HepG2 (cell line): ENCODE measurements around the gene MTR. TPM values are rescaled to one million over a fixed set of nuclear protein-coding genes. Genes with fewer than 3 reads are reported as not detected.

Experiments
- ATAC-seq: fragments of 200-7000 bp; cut with Tn5 transposase; 3 replicates; pipeline ENCODE4 v1.9.1; 2020; ENCODE audit warnings: mild to moderate bottlenecking, moderate library complexity
- BruUV-seq: library from RNA; stranded (reverse); fragments of 400-500 nt; replicated peaks from 2 replicates; lab custom pipeline; 2021; lab: Mats Ljungman, UMichigan
- CTCF ChIA-PET: fragments of 300-600 bp; formaldehyde crosslinking; extraction: SDS; loops from one replicate; lab custom pipeline; 2021; ENCODE audit warnings: low total read pairs, inconsistent platforms, low intra/inter-chr PET ratio; lab: Yijun Ruan, JAX
- POLR2A ChIA-PET: fragments of 350-600 bp; sonication (Branson Sonifier 250); formaldehyde crosslinking; loops from one replicate; lab custom pipeline; 2020; ENCODE audit warnings: antibody characterized with exemption, inconsistent platforms; lab: Yijun Ruan, JAX
- DNase-seq: peaks from one replicate; pipeline ENCODE4 v3.0.0-alpha.2; 2015; ENCODE audit warnings: low spot score
- FAIRE-seq: peaks from 3 replicates; lab custom pipeline; 2011; peaks lifted over from hg19 to GRCh38; lab: Jason Lieb, UNC
- H2AFZ ChIP-seq: one replicate; pipeline ENCODE4 v1.6.1; 2011; ENCODE audit warnings: low read length, inconsistent platforms
- H3K27ac ChIP-seq: fragments of 300-600 bp; 3 replicates; pipeline ENCODE4 v1.8.0; 2011; ENCODE audit warnings: mixed run types, mild to moderate bottlenecking, mixed read lengths, low read length, inconsistent platforms; ENCODE audit not compliant: insufficient read depth; ENCODE audit errors: extremely low read length
- H3K27me3 ChIP-seq, 2 experiments: fragments of 200-600 bp in 1 of 2; 2 replicates in 1 of 2; 3 replicates in 1 of 2; pipeline versions ENCODE4 v1.6.0 to v1.8.0; 2011; ENCODE audit warnings: low read length in 2 of 2, mild to moderate bottlenecking in 2 of 2, moderate library complexity in 2 of 2, inconsistent platforms in 1 of 2; ENCODE audit not compliant: insufficient read depth in 2 of 2, control insufficient read depth in 1 of 2
- H3K36me3 ChIP-seq, 2 experiments: fragments of 200-600 bp in 1 of 2; replicated peaks in 1 of 2; 2 replicates in 1 of 2; 3 replicates in 1 of 2; pipeline versions ENCODE4 v1.5.1 to v1.8.0; 2011; ENCODE audit warnings: low read length in 2 of 2, inconsistent platforms in 1 of 2; ENCODE audit not compliant: insufficient read depth in 2 of 2, control insufficient read depth in 1 of 2
- H3K4me1 ChIP-seq: 2 replicates; pipeline ENCODE4 v1.5.1; 2012; ENCODE audit warnings: low read length, inconsistent platforms; ENCODE audit not compliant: insufficient read depth
- H3K4me2 ChIP-seq: 2 replicates; pipeline ENCODE4 v1.6.0; 2011; ENCODE audit warnings: low read depth, low read length, inconsistent platforms
- H3K4me3 ChIP-seq, 3 experiments: fragments of 200-600 bp in 1 of 3; sonication (generic), shearing (Covaris generic) in 1 of 3; replicated peaks in 1 of 3; 2 replicates each; pipeline ENCODE4 v1.5.1; 2011 to 2016; ENCODE audit warnings: low read length in 3 of 3, inconsistent platforms in 2 of 3, low read depth in 2 of 3, mild to moderate bottlenecking in 2 of 3, control low read depth in 1 of 3, mixed read lengths in 1 of 3; ENCODE audit not compliant: insufficient read depth in 1 of 3
- H3K79me2 ChIP-seq: one replicate; pipeline ENCODE4 v1.6.1; 2011; ENCODE audit warnings: low read length, inconsistent platforms; ENCODE audit not compliant: insufficient read depth
- H3K9ac ChIP-seq: 2 replicates; pipeline ENCODE4 v1.6.0; 2011; ENCODE audit warnings: mild to moderate bottlenecking, low read depth, low read length, inconsistent platforms; ENCODE audit not compliant: insufficient read depth
- H3K9me3 ChIP-seq: 2 replicates; pipeline ENCODE4 v1.5.1; 2012; ENCODE audit warnings: mild to moderate bottlenecking, low read length
- H4K20me1 ChIP-seq: 2 replicates; pipeline ENCODE4 v1.6.0; 2011; ENCODE audit warnings: inconsistent platforms, mild to moderate bottlenecking, low read length, moderate library complexity; ENCODE audit not compliant: insufficient read depth
- ADNP ChIP-seq: sonication (generic); formaldehyde crosslinking; IDR thresholded peaks from 2 replicates; pipeline ENCODE4 v1.4.0; 2020; ENCODE audit warnings: missing genetic modification reagents
- CHD4 ChIP-seq: fragments of 200-600 bp; sonication (generic); IDR thresholded peaks from 2 replicates; pipeline ENCODE4 v1.7.0; 2017; ENCODE audit warnings: mild to moderate bottlenecking, low read length, borderline replicate concordance
- HNF4G ChIP-seq, 2 experiments: sonication (generic) in 1 of 2; formaldehyde crosslinking in 1 of 2; IDR thresholded peaks; 2 replicates each; pipeline versions ENCODE4 v1.4.0 to v1.6.1; 2011 to 2020; ENCODE audit warnings: borderline replicate concordance in 2 of 2, low read depth in 2 of 2, mild to moderate bottlenecking in 2 of 2, low read length in 1 of 2, missing genetic modification reagents in 1 of 2, moderate library complexity in 1 of 2
- HNRNPL ChIP-seq: fragments of 200-400 bp; formaldehyde crosslinking; IDR thresholded peaks from 2 replicates; pipeline ENCODE4 v1.6.1; 2017; ENCODE audit warnings: mild to moderate bottlenecking, low read depth, low read length
- IRF2 ChIP-seq: IDR thresholded peaks from 2 replicates; pipeline ENCODE4 v1.6.1; 2018; ENCODE audit warnings: missing genetic modification reagents, missing compliant biosample characterization
- KAT7 ChIP-seq: IDR thresholded peaks from 2 replicates; pipeline ENCODE4 v1.6.1; 2018; ENCODE audit warnings: borderline replicate concordance, missing compliant biosample characterization
- MAFG ChIP-seq: sonication (generic); formaldehyde crosslinking; IDR thresholded peaks from 2 replicates; pipeline ENCODE4 v1.5.1; 2020; ENCODE audit warnings: mild to moderate bottlenecking, missing genetic modification reagents
- POLR2G ChIP-seq: fragments of 200-400 bp; formaldehyde crosslinking; IDR thresholded peaks from 2 replicates; pipeline ENCODE4 v1.6.1; 2018; ENCODE audit warnings: mild to moderate bottlenecking, low read depth, low read length, moderate library complexity
- RCOR2 ChIP-seq: IDR thresholded peaks from 2 replicates; pipeline ENCODE4 v1.6.1; 2016; ENCODE audit warnings: missing biosample characterization, missing genetic modification reagents
- SRSF9 ChIP-seq: fragments of 200-400 bp; formaldehyde crosslinking; IDR thresholded peaks from 2 replicates; pipeline ENCODE4 v1.6.1; 2018; ENCODE audit warnings: borderline replicate concordance, mild to moderate bottlenecking, low read depth, low read length; ENCODE audit not compliant: insufficient read depth, poor library complexity, severe bottlenecking
- THAP11 ChIP-seq: IDR thresholded peaks from 2 replicates; pipeline ENCODE4 v1.6.1; 2016; ENCODE audit warnings: missing biosample characterization, missing genetic modification reagents
- YEATS2 ChIP-seq: sonication (generic); formaldehyde crosslinking; IDR thresholded peaks from 2 replicates; pipeline ENCODE4 v1.4.0; 2020; ENCODE audit warnings: missing genetic modification reagents, borderline replicate concordance
- ZKSCAN8 ChIP-seq: IDR thresholded peaks from 2 replicates; pipeline ENCODE4 v1.6.1; 2016; ENCODE audit warnings: borderline replicate concordance, missing genetic modification reagents, missing compliant biosample characterization
- ZNF180 ChIP-seq: sonication (generic); formaldehyde crosslinking; IDR thresholded peaks from 2 replicates; pipeline ENCODE4 v1.4.0; 2020; ENCODE audit warnings: low read depth, missing genetic modification reagents, borderline replicate concordance
- ZNF775 ChIP-seq: sonication (generic); formaldehyde crosslinking; IDR thresholded peaks from 2 replicates; pipeline ENCODE4 v1.4.0; 2020; ENCODE audit warnings: missing genetic modification reagents, mild to moderate bottlenecking, moderate library complexity, borderline replicate concordance
- WGBS: methylation state at CpG from one replicate; pipeline ENCODE4 v1.1.6; 2017; ENCODE audit warnings: low lambda C conversion rate; 5-methylcytosine and 5-hydroxymethylcytosine counted together
- in situ Hi-C: cut with HindIII; loops from 2 replicates; pipeline ENCODE4 v1.10.0; 2017; ENCODE audit warnings: low pct_unique_long_range_greater_than_20kb; ENCODE audit not compliant: extremely low pct_ligation_motif_present
- intact Hi-C: fragments of 100-400 bp; cut with micrococcal nuclease; formaldehyde crosslinking; loops from one replicate; pipeline ENCODE4 v1.10.0; 2022; ENCODE audit not compliant: unreplicated experiment
- polyA plus RNA-seq, 8 experiments: library from polyadenylated mRNA; depleted of rRNA in 3 of 8; stranded (reverse) in 7 of 8; unstranded in 1 of 8; fragments of >200 nt; fragmentation: Illumina TruSeq in 4 of 8; extraction: Trizol in 4 of 8; gene quantifications; 2 replicates each; pipeline versions ENCODE4 v1.2.1 to v1.2.3, GENCODE V29; 2011 to 2016; ENCODE audit warnings: low read depth in 4 of 8, missing spikeins in 1 of 8, mixed read lengths in 1 of 8; ENCODE audit not compliant: insufficient read depth in 1 of 8
- total RNA-seq, 5 experiments: library from RNA; depleted of rRNA; stranded (reverse); fragments of >200 nt; fragmentation: Illumina TruSeq; extraction: Trizol; gene quantifications; 2 replicates each; pipeline ENCODE4 v1.2.3, GENCODE V29; 2016; ENCODE audit warnings: low read depth in 1 of 5
- TF ChIP-seq, protein P1 (sequence below): sonication (generic); formaldehyde crosslinking; IDR thresholded peaks from 2 replicates; pipeline ENCODE4 v1.8.1; 2023; ENCODE audit warnings: missing genetic modification reagents, inconsistent platforms, borderline replicate concordance
- TF ChIP-seq, protein P2 (sequence below): sonication (generic); formaldehyde crosslinking; IDR thresholded peaks from 2 replicates; pipeline ENCODE4 v1.8.0; 2022; ENCODE audit warnings: mild to moderate bottlenecking, missing genetic modification reagents
- TF ChIP-seq, protein P3 (sequence below): sonication (generic); formaldehyde crosslinking; IDR thresholded peaks from 2 replicates; pipeline ENCODE4 v1.5.0; 2020; ENCODE audit warnings: mild to moderate bottlenecking, missing genetic modification reagents

MTR gene
- total and polyA plus RNA-seq, 2 of the 13 experiments (the other 11 are each of a cell fraction or from before 2014, with no cell fraction given), result 16.3 to 36.1 TPM

DNA sequence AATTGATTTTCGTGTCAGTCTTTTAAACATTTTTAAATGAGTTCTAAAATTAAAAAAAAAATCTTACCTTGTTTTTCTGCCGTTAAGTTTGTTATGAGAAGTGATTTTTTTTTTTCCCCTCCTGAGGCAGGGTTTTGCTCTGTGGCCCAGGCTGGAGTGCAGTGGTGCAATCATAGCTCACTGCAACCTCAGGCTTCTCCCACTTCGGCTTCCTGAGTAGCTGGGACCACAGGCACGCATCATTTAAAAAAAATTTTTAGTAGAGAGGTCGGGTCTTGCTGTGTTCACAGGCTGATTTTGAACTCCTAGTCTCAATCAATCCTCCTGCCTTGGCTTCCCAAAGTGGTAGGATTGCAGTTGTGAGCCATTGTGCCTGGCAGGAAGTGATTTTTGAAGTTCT is 41.1 kb downstream of the MTR start:
- in situ Hi-C loops (no loop called here), intact Hi-C loops (no loop called here)
- Histone ChIP-seq H3K36me3 (peaks cover 17 to 82% of the 10 kb centered on the region in 2 experiments), H3K27ac (no peak overlapping the region), H3K9me3 (no peaks in the 10 kb centered on the region), H3K4me3 (no peak overlapping the region), H2AFZ (no peak overlapping the region), H3K4me2 (no peak overlapping the region), H3K27me3 (no peaks in the 10 kb centered on the region), H4K20me1 (no peaks in the 10 kb centered on the region), H3K9ac (no peak overlapping the region), H3K4me1 (peaks cover 19% of the 10 kb centered on the region), H3K79me2 (no peaks in the 10 kb centered on the region)
- ATAC-seq, result no peak
- DNase-seq, result no peak
- POLR2A ChIA-PET, result no interaction called here
- no TSS peak for BruUV-seq
- 93% methylated on average over 5 of the region's 5 CpGs for WGBS
- FAIRE-seq, result no peak
- CTCF ChIA-PET, result no interaction called here
- no peak for TF ChIP-seq YEATS2
- TF ChIP-seq THAP11 (CRISPR knock-in tag), result no peak
- TF ChIP-seq SRSF9, result no peak
- TF ChIP-seq, protein P1, sequence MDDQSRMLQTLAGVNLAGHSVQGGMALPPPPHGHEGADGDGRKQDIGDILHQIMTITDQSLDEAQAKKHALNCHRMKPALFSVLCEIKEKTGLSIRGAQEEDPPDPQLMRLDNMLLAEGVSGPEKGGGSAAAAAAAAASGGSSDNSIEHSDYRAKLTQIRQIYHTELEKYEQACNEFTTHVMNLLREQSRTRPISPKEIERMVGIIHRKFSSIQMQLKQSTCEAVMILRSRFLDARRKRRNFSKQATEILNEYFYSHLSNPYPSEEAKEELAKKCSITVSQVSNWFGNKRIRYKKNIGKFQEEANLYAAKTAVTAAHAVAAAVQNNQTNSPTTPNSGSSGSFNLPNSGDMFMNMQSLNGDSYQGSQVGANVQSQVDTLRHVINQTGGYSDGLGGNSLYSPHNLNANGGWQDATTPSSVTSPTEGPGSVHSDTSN, result no peak
- no peak for TF ChIP-seq CHD4
- TF ChIP-seq MAFG (CRISPR knock-in tag), result no peak
- no peak for TF ChIP-seq ZNF775 (CRISPR knock-in tag)
- TF ChIP-seq, protein P2, sequence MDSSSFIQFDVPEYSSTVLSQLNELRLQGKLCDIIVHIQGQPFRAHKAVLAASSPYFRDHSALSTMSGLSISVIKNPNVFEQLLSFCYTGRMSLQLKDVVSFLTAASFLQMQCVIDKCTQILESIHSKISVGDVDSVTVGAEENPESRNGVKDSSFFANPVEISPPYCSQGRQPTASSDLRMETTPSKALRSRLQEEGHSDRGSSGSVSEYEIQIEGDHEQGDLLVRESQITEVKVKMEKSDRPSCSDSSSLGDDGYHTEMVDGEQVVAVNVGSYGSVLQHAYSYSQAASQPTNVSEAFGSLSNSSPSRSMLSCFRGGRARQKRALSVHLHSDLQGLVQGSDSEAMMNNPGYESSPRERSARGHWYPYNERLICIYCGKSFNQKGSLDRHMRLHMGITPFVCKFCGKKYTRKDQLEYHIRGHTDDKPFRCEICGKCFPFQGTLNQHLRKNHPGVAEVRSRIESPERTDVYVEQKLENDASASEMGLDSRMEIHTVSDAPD (CRISPR knock-in tag), result no peak
- no peak for TF ChIP-seq POLR2G
- no peak for TF ChIP-seq ZNF180 (CRISPR knock-in tag)
- no peak for TF ChIP-seq HNRNPL
- TF ChIP-seq ADNP (CRISPR knock-in tag), result no peak
- TF ChIP-seq RCOR2, result no peak
- TF ChIP-seq, protein P3, sequence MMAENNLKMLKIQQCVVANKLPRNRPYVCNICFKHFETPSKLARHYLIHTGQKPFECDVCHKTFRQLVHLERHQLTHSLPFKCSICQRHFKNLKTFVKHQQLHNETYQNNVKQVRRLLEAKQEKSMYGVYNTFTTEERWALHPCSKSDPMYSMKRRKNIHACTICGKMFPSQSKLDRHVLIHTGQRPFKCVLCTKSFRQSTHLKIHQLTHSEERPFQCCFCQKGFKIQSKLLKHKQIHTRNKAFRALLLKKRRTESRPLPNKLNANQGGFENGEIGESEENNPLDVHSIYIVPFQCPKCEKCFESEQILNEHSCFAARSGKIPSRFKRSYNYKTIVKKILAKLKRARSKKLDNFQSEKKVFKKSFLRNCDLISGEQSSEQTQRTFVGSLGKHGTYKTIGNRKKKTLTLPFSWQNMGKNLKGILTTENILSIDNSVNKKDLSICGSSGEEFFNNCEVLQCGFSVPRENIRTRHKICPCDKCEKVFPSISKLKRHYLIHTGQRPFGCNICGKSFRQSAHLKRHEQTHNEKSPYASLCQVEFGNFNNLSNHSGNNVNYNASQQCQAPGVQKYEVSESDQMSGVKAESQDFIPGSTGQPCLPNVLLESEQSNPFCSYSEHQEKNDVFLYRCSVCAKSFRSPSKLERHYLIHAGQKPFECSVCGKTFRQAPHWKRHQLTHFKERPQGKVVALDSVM (CRISPR knock-in tag), result no peak
- no peak for TF ChIP-seq ZKSCAN8 (CRISPR knock-in tag)
- no peak for TF ChIP-seq KAT7 (CRISPR knock-in tag)
- TF ChIP-seq HNF4G (IDR thresholded peaks at IDR 0.05; ENCODE audit: borderline replicate concordance, low read depth, low read length), result no peak
- TF ChIP-seq HNF4G (CRISPR knock-in tag; IDR thresholded peaks at IDR 0.05; ENCODE audit: borderline replicate concordance, low read depth), result no peak
- TF ChIP-seq IRF2, result no peak
